ENCODE data around the gene L1CAM. TPM values are rescaled to one million over a fixed set of nuclear protein-coding genes. Genes with fewer than 3 reads are reported as not detected.

The L1CAM gene
- total RNA-seq, 2 experiments from 2014 or later: 0.47 to 0.57 TPM

DNA sequence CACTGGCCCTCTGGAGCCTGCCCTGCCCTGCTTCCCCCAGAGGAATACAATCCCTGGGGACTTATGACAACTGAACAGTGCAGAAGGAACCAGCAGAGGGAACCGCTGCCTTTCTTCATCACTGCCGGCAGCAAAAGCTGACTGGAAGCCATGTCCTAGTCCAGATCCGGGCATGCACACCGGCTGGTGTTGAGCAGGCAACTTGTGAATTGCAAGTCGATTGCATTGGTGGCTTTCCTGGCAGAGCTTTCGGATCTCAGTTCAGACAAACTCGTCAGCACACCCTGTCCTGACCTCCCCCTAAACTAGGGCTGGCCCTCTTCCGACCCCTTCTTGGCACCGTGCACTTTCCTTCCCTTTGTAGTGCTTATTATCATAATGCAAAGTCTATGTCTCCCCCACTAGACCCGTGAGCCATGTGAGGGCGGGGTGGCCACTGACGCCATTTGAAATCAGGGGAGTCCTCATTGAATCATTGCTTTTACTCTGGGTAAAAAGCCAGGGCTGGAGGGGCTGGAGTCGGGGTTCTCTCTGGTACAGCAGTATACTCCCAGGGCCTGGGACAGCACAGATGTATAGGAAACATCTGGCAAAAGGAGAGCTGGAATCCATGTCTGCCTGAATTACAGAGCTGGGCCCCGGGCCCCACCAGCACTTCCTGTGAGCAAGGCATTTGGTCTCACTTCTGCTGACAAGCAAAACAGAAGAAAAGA is 38.3 kb upstream of the L1CAM start:
- intact Hi-C loops (cut with DNase I, micrococcal nuclease): loop anchor here (1.0 to 10.0 kb wide), 3 partner anchors 23 to 450 kb away; partner anchors contain the start of genes EMD (in 1 of the 2) and FLNA (in 1 of the 2)
- H3K27me3 Mint-ChIP-seq: no peaks in the 10 kb centered on the region
- DNase-seq (peak; percentile 66), ATAC-seq (no peak)
- H3K4me3 Mint-ChIP-seq: peak overlapping the region; percentile 91
- ChIA-PET POLR2A (interaction anchor here (1.9 kb wide), 1 partner anchor 47 kb away, joined by 8 read pairs; the partner anchor contains the start of gene HCFC1), CTCF (interaction anchor here (0.5 to 3.5 kb wide), 9 partner anchors 8 to 156 kb away, joined by 3 to 19 read pairs (median 4); no protein-coding TSS in a partner anchor)
- H3K9me3 Mint-ChIP-seq (ENCODE audit: low read depth): no peaks in the 10 kb centered on the region
- H3K4me1 Mint-ChIP-seq: peaks cover 26% of the 10 kb centered on the region
- peak overlapping the region; percentile 97 for H3K27ac Mint-ChIP-seq
- H3K36me3 Mint-ChIP-seq (ENCODE audit: low read depth): peaks cover 24% of the 10 kb centered on the region

DNA sequence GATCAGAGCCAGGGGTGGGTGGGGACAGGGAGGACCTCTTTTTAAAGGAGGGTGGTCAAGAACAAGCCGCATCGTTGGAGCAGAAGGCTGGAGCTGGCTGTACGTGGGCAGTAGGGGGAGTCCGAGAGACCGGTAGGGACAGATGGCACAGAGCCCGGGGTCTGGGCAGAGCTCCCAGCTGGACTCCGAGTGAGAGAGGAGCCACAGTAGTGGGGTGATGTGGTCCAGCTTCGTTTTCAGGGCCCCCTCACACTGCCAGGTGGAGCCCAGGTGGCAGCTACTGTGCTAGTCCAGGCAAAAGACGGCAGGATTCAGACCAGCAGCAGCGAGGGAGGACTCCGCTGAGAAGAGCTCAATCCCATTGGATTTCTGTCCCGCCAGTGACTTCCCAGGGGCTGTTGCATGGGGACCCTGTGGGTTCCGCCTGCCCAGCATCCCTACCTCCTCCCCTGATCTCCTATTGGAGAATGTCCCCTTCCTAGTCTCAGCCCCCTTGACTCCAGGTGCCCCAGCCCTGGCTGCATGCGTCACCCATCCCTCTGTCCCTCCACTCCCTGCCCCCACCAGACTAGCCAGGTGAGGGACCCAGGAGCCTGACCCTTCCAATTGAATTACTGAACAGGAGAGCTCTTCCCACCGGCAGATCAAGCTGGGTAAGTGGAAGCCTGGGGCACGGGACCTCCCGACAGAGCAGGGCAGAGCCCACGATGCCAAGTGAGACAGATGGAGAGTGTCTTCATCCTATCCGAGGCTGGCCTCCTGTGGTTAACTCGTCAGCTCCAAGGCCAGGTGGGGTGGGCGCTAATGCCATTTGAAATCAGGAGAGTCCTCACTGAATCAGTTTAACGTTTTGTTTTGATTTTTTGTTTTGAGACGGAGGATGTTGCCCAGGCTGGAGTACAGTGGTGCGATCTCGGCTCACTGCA is 37.2 kb upstream of the L1CAM start:
- Mint-ChIP-seq H3K27ac (peak overlapping the region; percentile 97), H3K4me1 (peaks cover 19% of the 10 kb centered on the region), H3K9me3 (ENCODE audit: low read depth) (no peaks in the 10 kb centered on the region), H3K36me3 (ENCODE audit: low read depth) (peaks cover 25% of the 10 kb centered on the region), H3K4me3 (peak overlapping the region; percentile 91), H3K27me3 (no peaks in the 10 kb centered on the region)
- no peak for DNase-seq
- CTCF ChIA-PET: interaction anchor here (0.5 to 3.5 kb wide), 9 partner anchors 9 to 451 kb away, joined by 3 to 19 read pairs (median 3); partner anchors contain the start of genes IDH3G and SSR4
- intact Hi-C loops (cut with DNase I, micrococcal nuclease): loop anchor here in 1 of 2 experiments (10.0 kb wide), 1 partner anchor 452 kb away; the partner anchor contains the start of genes EMD and FLNA
- ATAC-seq: no peak
- POLR2A ChIA-PET: no interaction called here

DNA sequence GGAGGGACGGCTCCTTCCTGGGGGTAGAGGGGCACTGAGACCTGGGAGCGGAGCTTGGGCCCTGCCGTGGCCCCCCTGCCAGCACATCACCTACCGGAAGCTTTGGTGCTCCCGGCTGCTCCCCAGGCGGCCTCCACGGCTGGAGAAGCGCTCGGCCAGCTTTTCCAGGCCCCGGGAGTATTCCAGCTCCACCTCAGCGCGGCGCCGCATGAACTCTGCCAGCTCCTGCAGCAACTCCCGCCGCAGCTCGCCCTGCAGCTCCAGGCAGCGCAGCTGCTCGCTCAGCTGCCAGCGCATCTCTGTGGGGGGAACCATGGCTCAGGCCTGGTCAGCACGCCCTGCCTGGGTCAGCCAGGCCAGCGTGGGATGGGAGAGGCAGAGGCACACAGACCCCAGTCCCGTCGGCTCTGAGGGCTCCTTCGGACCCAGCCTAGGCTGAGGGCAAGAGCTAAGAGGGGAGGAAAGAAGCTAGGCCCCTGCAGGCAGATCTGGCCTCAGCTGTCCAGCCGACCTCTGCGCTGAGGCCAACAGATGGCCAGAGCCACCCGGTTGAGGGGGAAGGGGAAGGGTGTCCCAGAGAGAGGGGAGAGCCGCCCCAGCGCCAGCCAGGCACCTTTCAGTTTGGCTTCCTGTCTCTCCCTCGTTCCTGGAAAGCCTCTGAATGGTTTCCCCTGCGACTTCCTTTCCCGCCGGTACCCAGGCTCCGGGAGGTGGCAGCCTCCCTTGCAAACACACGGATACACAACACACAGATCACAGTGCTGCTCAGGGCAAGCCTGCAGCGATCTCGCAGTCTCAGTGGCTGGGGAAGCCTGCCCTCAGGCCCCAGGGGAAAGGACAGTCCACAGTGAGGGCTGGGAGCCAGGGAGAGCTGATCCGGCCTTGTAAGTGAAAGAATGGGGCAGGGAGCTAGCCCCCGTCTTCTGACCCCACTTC is 35.8 kb upstream of the L1CAM start:
- Mint-ChIP-seq H3K4me1 (peaks cover 19% of the 10 kb centered on the region), H3K4me3 (peak overlapping the region; percentile 91), H3K36me3 (ENCODE audit: low read depth) (peaks cover 32% of the 10 kb centered on the region), H3K27me3 (no peaks in the 10 kb centered on the region), H3K9me3 (ENCODE audit: low read depth) (no peaks in the 10 kb centered on the region), H3K27ac (peak overlapping the region; percentile 67)
- POLR2A ChIA-PET: no interaction called here
- ATAC-seq: no peak
- no peak for DNase-seq
- intact Hi-C loops (cut with DNase I, micrococcal nuclease): loop anchor here in 1 of 2 experiments (10.0 kb wide), 1 partner anchor 453 kb away; the partner anchor contains the start of genes EMD and FLNA
- CTCF ChIA-PET: interaction anchor here (0.8 kb wide), 2 partner anchors 15 to 46 kb away, joined by 3 read pairs; no protein-coding TSS in a partner anchor

DNA sequence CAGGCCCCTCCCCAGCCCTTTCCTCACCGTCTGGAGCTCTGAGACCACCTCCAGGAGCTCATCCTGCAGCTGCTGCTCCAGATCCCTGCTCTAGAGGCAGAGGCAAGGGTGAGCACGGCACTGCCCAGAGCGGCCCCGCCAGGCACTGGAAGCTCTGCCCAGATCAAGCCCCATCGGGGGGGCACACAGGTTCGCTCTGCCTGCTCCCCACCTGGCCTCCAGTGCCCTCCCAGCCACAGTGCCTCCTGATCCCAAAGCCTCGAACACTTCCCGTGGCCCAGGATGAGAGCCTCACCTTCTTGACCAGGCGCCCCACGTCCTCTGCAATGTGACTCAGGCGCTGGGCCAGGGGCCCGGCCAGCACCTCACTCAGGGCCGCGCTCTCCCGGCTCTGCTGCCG is 35.1 kb upstream of the L1CAM start:
- Mint-ChIP-seq H3K27me3 (no peaks in the 10 kb centered on the region), H3K36me3 (ENCODE audit: low read depth) (peaks cover 34% of the 10 kb centered on the region), H3K4me1 (peaks cover 19% of the 10 kb centered on the region), H3K4me3 (no peak overlapping the region), H3K9me3 (ENCODE audit: low read depth) (no peaks in the 10 kb centered on the region), H3K27ac (peak overlapping the region; percentile 8)
- ATAC-seq (no peak), DNase-seq (no peak)
- intact Hi-C loops (cut with DNase I, micrococcal nuclease): loop anchor here in 1 of 2 experiments (10.0 kb wide), 1 partner anchor 454 kb away; the partner anchor contains the start of genes EMD and FLNA
- CTCF ChIA-PET: interaction anchor here (0.8 to 0.9 kb wide), 2 partner anchors 15 to 26 kb away, joined by 3 read pairs; no protein-coding TSS in a partner anchor
- POLR2A ChIA-PET: no interaction called here

DNA sequence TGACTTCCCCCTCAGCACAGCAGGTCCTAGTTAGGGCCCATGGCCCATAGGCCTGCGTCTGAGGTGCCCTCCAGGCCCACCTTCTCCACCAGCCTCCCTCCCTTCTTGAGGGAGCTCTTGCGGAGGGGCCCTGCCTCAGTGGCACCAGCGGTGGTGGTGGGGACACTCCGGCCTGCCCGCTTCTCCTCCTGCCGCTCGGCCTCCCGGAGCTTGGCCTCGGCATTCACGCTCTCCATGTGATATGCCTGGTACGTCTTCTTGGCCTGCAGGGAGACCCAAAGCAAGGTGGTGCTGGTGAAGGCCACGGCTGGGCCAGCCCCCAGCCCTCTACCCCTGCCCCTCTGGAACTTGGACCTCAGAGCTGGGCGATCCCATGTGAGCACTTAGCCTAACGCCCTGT is 34.6 kb upstream of the L1CAM start:
- Mint-ChIP-seq H3K36me3 (ENCODE audit: low read depth) (peaks cover 38% of the 10 kb centered on the region), H3K27ac (no peak overlapping the region), H3K4me1 (peaks cover 19% of the 10 kb centered on the region), H3K9me3 (ENCODE audit: low read depth) (no peaks in the 10 kb centered on the region), H3K4me3 (no peak overlapping the region), H3K27me3 (no peaks in the 10 kb centered on the region)
- ChIA-PET CTCF (interaction anchor here (0.9 kb wide), 1 partner anchor 26 kb away, joined by 3 read pairs; no protein-coding TSS in a partner anchor), POLR2A (no interaction called here)
- intact Hi-C loops (cut with DNase I, micrococcal nuclease): loop anchor here in 1 of 2 experiments (10.0 kb wide), 1 partner anchor 454 kb away; the partner anchor contains the start of genes EMD and FLNA
- DNase-seq (no peak), ATAC-seq (no peak)

DNA sequence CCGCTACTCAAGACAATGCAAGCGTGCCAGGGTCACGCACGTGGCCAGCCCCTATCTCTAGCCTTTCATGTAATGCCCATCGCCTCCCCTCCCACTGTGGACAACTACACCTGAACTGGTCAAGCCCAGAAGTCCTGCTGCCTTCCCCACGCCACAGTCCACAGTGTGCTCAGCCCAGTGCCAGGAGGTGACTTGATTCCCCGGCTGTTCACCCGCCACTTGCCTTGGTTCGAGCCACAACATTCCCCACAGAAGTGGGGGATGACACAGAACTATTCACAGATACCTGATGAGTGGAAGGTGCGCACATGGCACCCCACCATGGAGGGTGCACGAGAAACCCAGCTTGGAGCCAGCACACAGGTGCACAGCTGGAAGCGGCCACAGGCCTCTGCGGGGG is 33.3 kb upstream of the L1CAM start:
- H3K27me3 Mint-ChIP-seq: no peaks in the 10 kb centered on the region
- DNase-seq (no peak), ATAC-seq (no peak)
- ChIA-PET CTCF (no interaction called here), POLR2A (no interaction called here)
- intact Hi-C loops (cut with DNase I, micrococcal nuclease): no loop called here
- H3K4me1 Mint-ChIP-seq: peaks cover 17% of the 10 kb centered on the region
- H3K36me3 Mint-ChIP-seq (ENCODE audit: low read depth): peaks cover 35% of the 10 kb centered on the region
- H3K27ac Mint-ChIP-seq: no peak overlapping the region
- no peaks in the 10 kb centered on the region for H3K9me3 Mint-ChIP-seq (ENCODE audit: low read depth)
- no peak overlapping the region for H3K4me3 Mint-ChIP-seq

DNA sequence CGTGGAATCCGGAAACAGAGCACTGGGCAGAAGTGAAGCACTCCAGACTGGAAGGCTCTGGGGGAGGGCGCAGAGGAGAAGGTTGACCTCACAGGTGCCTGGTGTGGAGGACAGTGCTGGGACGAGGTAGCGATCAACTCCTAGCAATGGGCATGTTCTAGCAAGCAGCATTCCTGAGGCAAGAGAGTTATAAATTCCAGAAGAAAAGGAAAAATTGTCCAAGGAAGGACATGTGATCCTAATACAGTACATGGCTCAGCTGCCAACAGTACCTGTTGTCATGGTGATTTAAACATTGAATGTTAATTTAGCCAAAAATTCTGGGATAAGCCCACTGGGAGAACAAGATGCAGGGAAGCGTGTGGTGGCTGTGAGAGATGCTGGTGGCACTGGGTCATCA is 31.9 kb upstream of the L1CAM start:
- Mint-ChIP-seq H3K27ac (no peak overlapping the region), H3K36me3 (ENCODE audit: low read depth) (peaks cover 31% of the 10 kb centered on the region), H3K27me3 (no peaks in the 10 kb centered on the region), H3K9me3 (ENCODE audit: low read depth) (no peaks in the 10 kb centered on the region), H3K4me1 (peaks cover 8% of the 10 kb centered on the region), H3K4me3 (no peak overlapping the region)
- ChIA-PET CTCF (no interaction called here), POLR2A (interaction anchor here (0.7 kb wide), 1 partner anchor 31 kb away, joined by 3 read pairs; no protein-coding TSS in a partner anchor)
- intact Hi-C loops (cut with DNase I, micrococcal nuclease): no loop called here
- ATAC-seq (no peak), DNase-seq (no peak)

DNA sequence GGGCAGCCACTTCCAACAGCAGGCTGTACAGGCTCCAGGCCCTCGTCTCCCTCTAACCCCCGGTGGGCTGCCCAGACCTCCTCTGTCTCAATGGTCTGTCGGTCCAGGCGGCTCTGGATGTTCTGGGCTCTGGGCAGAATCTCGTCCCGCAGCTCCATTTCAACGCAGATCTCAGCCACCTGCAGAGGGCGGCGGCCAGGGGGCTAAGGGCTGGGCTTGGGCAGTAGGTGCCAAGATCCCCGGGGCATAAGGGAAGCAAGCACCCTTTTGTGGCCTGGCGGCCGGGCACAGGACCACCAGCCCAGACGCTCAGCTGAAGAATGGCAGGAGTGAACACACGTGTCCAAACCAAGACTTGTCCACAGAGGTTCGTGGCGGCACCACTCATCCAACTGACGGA is 27.7 kb upstream of the L1CAM start:
- POLR2A ChIA-PET: no interaction called here
- intact Hi-C loops (cut with DNase I, micrococcal nuclease): no loop called here
- Mint-ChIP-seq H3K36me3 (ENCODE audit: low read depth) (peaks cover 22% of the 10 kb centered on the region), H3K9me3 (ENCODE audit: low read depth) (no peaks in the 10 kb centered on the region), H3K27ac (no peak overlapping the region), H3K27me3 (no peaks in the 10 kb centered on the region), H3K4me1 (peaks cover 4% of the 10 kb centered on the region), H3K4me3 (no peak overlapping the region)
- no peak for DNase-seq
- CTCF ChIA-PET: no interaction called here
- ATAC-seq: no peak

DNA sequence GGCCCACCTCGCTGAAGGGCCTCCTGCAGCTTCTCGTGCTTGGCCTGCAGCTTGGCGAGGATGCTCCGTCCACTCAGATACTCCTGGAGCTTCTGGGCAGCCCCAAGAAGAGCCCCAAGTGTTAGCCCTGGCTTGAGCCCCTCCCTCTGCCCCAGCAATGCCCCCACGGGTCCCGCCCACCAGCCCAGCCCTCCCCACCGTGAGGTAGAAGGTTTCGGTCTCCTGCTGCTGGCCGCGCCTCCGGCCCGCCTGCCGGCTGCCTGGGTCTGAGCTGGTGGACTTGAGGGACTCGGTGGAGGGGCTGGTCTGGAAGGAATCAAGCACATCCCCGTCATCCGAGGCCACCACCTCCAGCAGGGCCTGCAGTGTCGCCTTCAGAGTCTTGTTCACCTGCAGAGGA is 27.2 kb upstream of the L1CAM start:
- ChIA-PET POLR2A (no interaction called here), CTCF (interaction anchor here (0.9 kb wide), 1 partner anchor 31 kb away, joined by 3 read pairs; the partner anchor contains the start of gene RENBP)
- H3K27ac Mint-ChIP-seq: no peak overlapping the region
- no peak overlapping the region for H3K4me3 Mint-ChIP-seq
- ATAC-seq (no peak), DNase-seq (no peak)
- H3K36me3 Mint-ChIP-seq (ENCODE audit: low read depth): peaks cover 22% of the 10 kb centered on the region
- peaks cover 4% of the 10 kb centered on the region for H3K4me1 Mint-ChIP-seq
- H3K9me3 Mint-ChIP-seq (ENCODE audit: low read depth): no peaks in the 10 kb centered on the region
- intact Hi-C loops (cut with DNase I, micrococcal nuclease): no loop called here
- no peaks in the 10 kb centered on the region for H3K27me3 Mint-ChIP-seq

DNA sequence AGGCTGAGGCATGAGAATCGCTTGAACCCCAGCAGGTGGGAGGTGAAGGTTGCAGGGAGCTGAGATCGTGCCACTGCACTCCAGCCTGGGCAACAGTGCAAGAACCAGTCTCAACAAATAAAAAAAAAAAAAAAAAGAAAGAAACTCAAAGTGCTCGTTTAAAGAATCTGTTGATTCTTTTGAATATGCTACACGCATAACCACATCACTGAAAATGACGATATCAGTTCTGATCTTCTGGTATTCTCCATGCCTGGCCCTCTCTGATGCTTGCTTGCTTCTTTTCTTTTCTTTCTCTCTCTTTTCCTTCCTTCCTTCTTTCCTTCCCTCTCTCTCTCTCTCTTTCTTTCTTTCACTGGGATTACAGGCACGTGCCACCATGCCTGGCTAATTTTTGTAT is 25.8 kb upstream of the L1CAM start:
- no peaks in the 10 kb centered on the region for H3K27me3 Mint-ChIP-seq
- no peaks in the 10 kb centered on the region for H3K9me3 Mint-ChIP-seq (ENCODE audit: low read depth)
- no peak overlapping the region for H3K4me3 Mint-ChIP-seq
- H3K36me3 Mint-ChIP-seq (ENCODE audit: low read depth): peaks cover 14% of the 10 kb centered on the region
- DNase-seq: no peak
- intact Hi-C loops (cut with DNase I, micrococcal nuclease): no loop called here
- H3K27ac Mint-ChIP-seq: peak overlapping the region; percentile 59
- POLR2A ChIA-PET: no interaction called here
- peaks cover 4% of the 10 kb centered on the region for H3K4me1 Mint-ChIP-seq
- no peak for ATAC-seq
- CTCF ChIA-PET: interaction anchor here (2.3 kb wide), 1 partner anchor 13 kb away, joined by 8 read pairs; no protein-coding TSS in a partner anchor

Measured in activated CD4-positive, alpha-beta T cell treated with anti-CD3 and anti-CD28 coated beads for 36 hours (primary cell).